Posterior vena cava (tissue), 2 donors: Measurements from ENCODE around the gene EGLN3. TPM values are rescaled to one million over a fixed set of nuclear protein-coding genes. Genes with fewer than 3 reads are reported as not detected.
"Not testable (repeated sequence)": the region's sequence is repeated elsewhere in the genome, so short reads cannot be mapped to it uniquely, and the experiment has no call there.

ENCODE experiments used
- DNase-seq: peaks from one replicate; pipeline ENCODE4 v3.0.0-alpha.2; 2020; ENCODE audit warnings: low spot score
- intact Hi-C, 2 donors: fragments of 100-400 bp; cut with DNase I; formaldehyde crosslinking; loops; one replicate each; pipeline versions ENCODE4 v1.14.1 to v1.14.2; 2022 to 2023
- total RNA-seq, 2 donors: library from RNA; stranded (reverse); fragmentation: NEBNext Ultra II Directional; extraction: Animal tissue kit (Norgen Biotek cat#: 25700); gene quantifications; one replicate each; pipeline ENCODE4 v1.2.1, GENCODE V29; 2021
- donor health status: DM: yes; HTN: yes; CAD: no.
- donor health status: DM: yes; HTN: yes; CAD: no.

The EGLN3 gene
- total RNA-seq, 2 donors from 2014 or later = 15.2 to 29.2 TPM

GRCh38 chr14:33945210-33946088 is 5.4 kb downstream of the EGLN3 start:
- intact Hi-C loops = loop anchor here in 1 of 2 donors (10.0 kb wide), 1 partner anchor 149 kb away; no protein-coding TSS in a partner anchor
- DNase-seq = no peak

- no peak for DNase-seq
- intact Hi-C loops = loop anchor here in 1 of 2 donors (10.0 kb wide), 1 partner anchor 152 kb away; no protein-coding TSS in a partner anchor
These were observed 7.6 kb downstream of the EGLN3 start for GRCh38 chr14:33943096-33943883.

GRCh38 chr14:33941718-33942117 is 9.2 kb downstream of the EGLN3 start:
- DNase-seq = no peak
- intact Hi-C loops = loop anchor here in 1 of 2 donors (10.0 kb wide), 1 partner anchor 153 kb away; no protein-coding TSS in a partner anchor

GRCh38 chr14:33940561-33941011 is 10.3 kb downstream of the EGLN3 start:
- no peak for DNase-seq
- intact Hi-C loops = loop anchor here in 1 of 2 donors (10.0 kb wide), 1 partner anchor 154 kb away; no protein-coding TSS in a partner anchor

- intact Hi-C loops = no loop called here
- peak; percentile 87 for DNase-seq
These were observed 12.5 kb downstream of the EGLN3 start for GRCh38 chr14:33938131-33938949.

- DNase-seq = no peak
- intact Hi-C loops = no loop called here
These were observed 14.5 kb downstream of the EGLN3 start for GRCh38 chr14:33936391-33936790.

- intact Hi-C loops = no loop called here
- no peak for DNase-seq
These were observed 15.9 kb downstream of the EGLN3 start for GRCh38 chr14:33934938-33935337.

- intact Hi-C loops = no loop called here
- no peak for DNase-seq
These were observed 16.7 kb downstream of the EGLN3 start for GRCh38 chr14:33934043-33934750.

- intact Hi-C loops = no loop called here
- DNase-seq = no peak
These were observed 17.4 kb downstream of the EGLN3 start for GRCh38 chr14:33933386-33933933.

- intact Hi-C loops = no loop called here
- DNase-seq = no peak
These were observed 18.1 kb downstream of the EGLN3 start for GRCh38 chr14:33932576-33933345.

- intact Hi-C loops = no loop called here
These were observed 18.8 kb downstream of the EGLN3 start for GRCh38 chr14:33932033-33932432.

GRCh38 chr14:33931461-33931860 is 19.4 kb downstream of the EGLN3 start:
- intact Hi-C loops = no loop called here
- DNase-seq = no peak

More at GRCh38 chr14:33932033-33932432, 18.8 kb downstream of the EGLN3 start:
- DNase-seq = no peak

- intact Hi-C loops = no loop called here
These were observed 20.4 kb downstream of the EGLN3 start for GRCh38 chr14:33930439-33930838.

GRCh38 chr14:33929799-33930408 is 21.0 kb downstream of the EGLN3 start:
- intact Hi-C loops = no loop called here
- DNase-seq = no peak

More at GRCh38 chr14:33930439-33930838, 20.4 kb downstream of the EGLN3 start:
- no peak for DNase-seq

- no peak for DNase-seq
- intact Hi-C loops = no loop called here
These were observed 22.0 kb downstream of the EGLN3 start for GRCh38 chr14:33928895-33929294.

GRCh38 chr14:33927944-33928343 is 22.9 kb downstream of the EGLN3 start:
- DNase-seq = no peak

GRCh38 chr14:33926967-33927366 is 23.9 kb downstream of the EGLN3 start:
- DNase-seq, intact Hi-C loops: not testable (repeated sequence)

More at GRCh38 chr14:33927944-33928343, 22.9 kb downstream of the EGLN3 start:
- intact Hi-C loops = no loop called here
